ENCODE results near the gene MYL10.

- TF ChIP-seq POLR2AphosphoS5 (IDR thresholded peaks at IDR 0.05) (no peak), CTCF (IDR thresholded peaks at IDR 0.05) (no peak), POLR2A (IDR thresholded peaks at IDR 0.05) (no peak)
Observed at GRCh38 chr7:101662447-101662998, 33.4 kb upstream of the MYL10 start.
